GM12878 (cell line): ENCODE data around the gene GPT2. TPM values are rescaled to one million over a fixed set of nuclear protein-coding genes. Genes with fewer than 3 reads are reported as not detected.

ENCODE experiments used
- ATAC-seq: fragments of 200-7000 bp; cut with Tn5 transposase; 3 replicates; pipeline ENCODE4 v1.9.1; 2020; ENCODE audit warnings: mild to moderate bottlenecking, moderate library complexity
- BruUV-seq: library from RNA; stranded (reverse); fragments of 400-500 nt; replicated peaks from 2 replicates; lab custom pipeline; 2021; lab: Mats Ljungman, UMichigan
- CTCF ChIA-PET: fragments of 300-600 bp; sonication (Branson Sonifier 250); formaldehyde crosslinking; extraction: SDS; loops from one replicate; lab custom pipeline; 2021; ENCODE audit warnings: inconsistent platforms; lab: Yijun Ruan, JAX
- POLR2A ChIA-PET: fragments of 350-600 bp; formaldehyde crosslinking; extraction: SDS; loops from one replicate; lab custom pipeline; 2021; ENCODE audit warnings: inconsistent platforms; lab: Charles Lee
- RAD21 ChIA-PET: fragments of 300-600 bp; sonication (Branson Sonifier 250); formaldehyde crosslinking; loops from one replicate; lab custom pipeline; 2023; ENCODE audit warnings: antibody characterized with exemption; ENCODE audit not compliant: unreplicated experiment; lab: Charles Lee
- SMC1A ChIA-PET: fragments of 300-600 bp; sonication (Branson Sonifier 250); formaldehyde crosslinking; loops from one replicate; lab custom pipeline; 2023; ENCODE audit not compliant: unreplicated experiment, uncharacterized antibody; lab: Charles Lee
- DNase-seq: peaks from one replicate; pipeline ENCODE4 v3.0.0-alpha.2; 2011; ENCODE audit warnings: low read depth, low spot score
- FAIRE-seq: peaks from 3 replicates; lab custom pipeline; 2011; peaks lifted over from hg19 to GRCh38; lab: Jason Lieb, UNC
- H2AFZ ChIP-seq: 2 replicates; pipeline ENCODE4 v1.6.0; 2011; ENCODE audit warnings: low read depth, low read length, control low read depth; ENCODE audit not compliant: control insufficient read depth
- H3K27ac ChIP-seq: 2 replicates; pipeline ENCODE4 v1.5.1; 2011; ENCODE audit warnings: control low read depth; ENCODE audit not compliant: control insufficient read depth, insufficient read depth
- H3K27me3 ChIP-seq, 2 experiments: replicated peaks in 1 of 2; 2 replicates each; pipeline versions ENCODE4 v1.6.0 to v1.6.1; 2011; ENCODE audit warnings: low read length in 1 of 2; ENCODE audit not compliant: control insufficient read depth in 2 of 2, insufficient read depth in 2 of 2
- H3K36me3 ChIP-seq, 2 experiments: 2 replicates each; pipeline ENCODE4 v1.5.1; 2011; ENCODE audit warnings: low read length in 1 of 2; ENCODE audit not compliant: control insufficient read depth in 2 of 2, insufficient read depth in 2 of 2
- H3K4me1 ChIP-seq: 2 replicates; pipeline ENCODE4 v1.6.1; 2011; ENCODE audit warnings: mild to moderate bottlenecking, low read length, moderate library complexity, mixed read lengths; ENCODE audit not compliant: control insufficient read depth, insufficient read depth
- H3K4me2 ChIP-seq: 2 replicates; pipeline ENCODE4 v1.6.0; 2011; ENCODE audit warnings: control low read depth; ENCODE audit not compliant: control insufficient read depth, insufficient read depth
- H3K4me3 ChIP-seq: fragments of 200-600 bp; sonication (generic); 2 replicates; pipeline ENCODE4 v1.5.1; 2016
- H3K79me2 ChIP-seq: 2 replicates; pipeline ENCODE4 v1.6.0; 2011; ENCODE audit warnings: low read length; ENCODE audit not compliant: control insufficient read depth, insufficient read depth
- H3K9ac ChIP-seq: 2 replicates; pipeline ENCODE4 v1.8.0; 2011; ENCODE audit warnings: low read length, control low read depth, mixed read lengths; ENCODE audit not compliant: control insufficient read depth, insufficient read depth
- H3K9me3 ChIP-seq: replicated peaks from 3 replicates; pipeline ENCODE4 v1.5.1; 2011; ENCODE audit warnings: mild to moderate bottlenecking, low read length; ENCODE audit not compliant: control insufficient read depth, insufficient read depth
- H4K20me1 ChIP-seq: 2 replicates; pipeline ENCODE4 v1.6.0; 2011; ENCODE audit not compliant: control insufficient read depth, insufficient read depth
- BMI1 ChIP-seq: fragments of 450-650 bp; IDR thresholded peaks from 2 replicates; pipeline ENCODE4 v1.6.1; 2016; ENCODE audit warnings: mild to moderate bottlenecking, moderate library complexity, borderline replicate concordance
- CBFB ChIP-seq: IDR thresholded peaks from 2 replicates; pipeline ENCODE4 v1.6.1; 2016; ENCODE audit warnings: antibody characterized with exemption, low read depth
- DPF2 ChIP-seq: fragments of 450-650 bp; IDR thresholded peaks from 2 replicates; pipeline ENCODE4 v1.6.1; 2017; ENCODE audit warnings: mild to moderate bottlenecking
- E2F8 ChIP-seq: fragments of 450-650 bp; IDR thresholded peaks from 2 replicates; pipeline ENCODE4 v1.6.1; 2018; ENCODE audit warnings: mild to moderate bottlenecking, low read depth, moderate library complexity; ENCODE audit not compliant: partially characterized antibody
- EP300 ChIP-seq, 2 experiments: fragments of 150-350 bp in 1 of 2; IDR thresholded peaks; 2 replicates each; pipeline ENCODE4 v1.6.1; 2011 to 2012; ENCODE audit warnings: low read depth in 2 of 2, low read length in 2 of 2, borderline replicate concordance in 1 of 2, improper control_type of control experiment in 1 of 2, inconsistent platforms in 1 of 2; ENCODE audit not compliant: control insufficient read depth in 1 of 2
- MAX ChIP-seq: IDR thresholded peaks from 2 replicates; pipeline ENCODE4 v1.6.1; 2012; ENCODE audit warnings: low read depth, low read length, improper control_type of control experiment
- PML ChIP-seq: IDR thresholded peaks from 2 replicates; pipeline ENCODE4 v1.6.1; 2012; ENCODE audit warnings: low read length, inconsistent platforms
- POLR2AphosphoS5 ChIP-seq: IDR thresholded peaks from 2 replicates; pipeline ENCODE4 v1.6.1; 2011; ENCODE audit warnings: mild to moderate bottlenecking, low read length, inconsistent platforms
- ZNF217 ChIP-seq: fragments of 450-650 bp; IDR thresholded peaks from 2 replicates; pipeline ENCODE4 v1.6.1; 2017; ENCODE audit warnings: antibody characterized with exemption, mild to moderate bottlenecking
- ZNF384 ChIP-seq: IDR thresholded peaks from 2 replicates; pipeline ENCODE4 v1.6.1; 2012; ENCODE audit warnings: low read depth, mild to moderate bottlenecking, low read length, improper control_type of control experiment, borderline replicate concordance
- WGBS: methylation state at CpG from one replicate; pipeline ENCODE4 v1.1.6; 2016; ENCODE audit warnings: low lambda C conversion rate; ENCODE audit not compliant: insufficient replicate concordance, insufficient coverage; ENCODE audit errors: missing lambda C conversion rate; 5-methylcytosine and 5-hydroxymethylcytosine counted together
- in situ Hi-C: fragments of 300-500 bp; cut with MboI; formaldehyde crosslinking; loops from 9 replicates; pipeline ENCODE4 v1.14.3; 2018; ENCODE audit warnings: mixed read lengths
- intact Hi-C: fragments of 100-400 bp; cut with micrococcal nuclease; formaldehyde crosslinking; loops from one replicate; pipeline ENCODE4 v1.14.2; 2022; ENCODE audit not compliant: unreplicated experiment
- polyA plus RNA-seq, 11 experiments: library from polyadenylated mRNA; depleted of rRNA in 4 of 11; unstranded in 6 of 11; stranded (reverse) in 5 of 11; fragments of >200 nt; fragmentation: Nextera tagmentation in 4 of 11; fragmentation: Illumina TruSeq in 1 of 11; extraction: Ambion mirVana in 4 of 11; extraction: Trizol in 1 of 11; gene quantifications; 1 replicate in 1 of 11; 2 replicates in 10 of 11; pipeline versions ENCODE4 v1.2.1 to v1.2.3, GENCODE V29; 2011 to 2016; ENCODE audit warnings: inconsistent platforms in 2 of 11, missing spikeins in 2 of 11, low read depth in 1 of 11
- total RNA-seq, 4 experiments: library from RNA; depleted of rRNA in 3 of 4; stranded (reverse); fragments of >200 nt in 3 of 4; fragmentation: Illumina TruSeq in 1 of 4; extraction: Trizol in 1 of 4; gene quantifications; 2 replicates each; pipeline versions ENCODE4 v1.2.1 to v1.2.3, GENCODE V29; 2013 to 2021

The GPT2 gene
- total and polyA plus RNA-seq, 10 of the 15 experiments (the other 5 are each of a cell fraction or from before 2014, with no cell fraction given), result 0.45 to 9.9 (median 4.3) TPM

- TF ChIP-seq BMI1, result no peak
- TF ChIP-seq PML, result no peak
These were observed 78.5 kb downstream of the GPT2 start (continued) for GRCh38 chr16:46962629-46963028.

GRCh38 chr16:46968063-46968435, 83.9 kb downstream of the GPT2 start:
- H3K9ac ChIP-seq, result no peak overlapping the region
- H4K20me1 ChIP-seq, result no peaks in the 10 kb centered on the region
- no peak for DNase-seq
- intact Hi-C loops (no loop called here), in situ Hi-C loops (no loop called here)
- ChIA-PET RAD21 (no interaction called here), POLR2A (no interaction called here), SMC1A (interaction anchor here (1.3 kb wide), 1 partner anchor 36 kb away, joined by 3 read pairs; no protein-coding TSS in a partner anchor), CTCF (interaction anchor here (0.7 to 2.5 kb wide), 2 partner anchors 18 to 51 kb away, joined by 3 to 8 read pairs; no protein-coding TSS in a partner anchor)
- peaks cover 12 to 54% of the 10 kb centered on the region in 2 experiments for H3K36me3 ChIP-seq
- H3K4me3 ChIP-seq, result no peak overlapping the region
- no peak for ATAC-seq
- no peaks in the 10 kb centered on the region for H3K27me3 ChIP-seq
- TF ChIP-seq CBFB (no peak), ZNF384 (no peak), DPF2 (no peak), POLR2AphosphoS5 (no peak), E2F8 (no peak), EP300 (IDR thresholded peaks at IDR 0.05; ENCODE audit: borderline replicate concordance in 1 of 2, control insufficient read depth in 1 of 2, low read depth in 2 of 2, low read length in 2 of 2) (no peak), MAX (no peak), ZNF217 (no peak)
- no peaks in the 10 kb centered on the region for H3K9me3 ChIP-seq
- H3K79me2 ChIP-seq, result peaks cover 55% of the 10 kb centered on the region
- H3K27ac ChIP-seq, result no peak overlapping the region
- 0 out of 2 replicates have a peak overlapping the region, but pooled peaks have one; percentile 23 for H3K4me2 ChIP-seq
- no TSS peak for BruUV-seq
- H3K4me1 ChIP-seq, result no peaks in the 10 kb centered on the region; the same call in 1 of the 2 replicates
- H2AFZ ChIP-seq, result no peak overlapping the region
- FAIRE-seq, result no peak
- 95% methylated on average over 2 of the region's 2 CpGs for WGBS
